ENCODE results near the gene NXPH4.

The NXPH4 gene

DNA sequence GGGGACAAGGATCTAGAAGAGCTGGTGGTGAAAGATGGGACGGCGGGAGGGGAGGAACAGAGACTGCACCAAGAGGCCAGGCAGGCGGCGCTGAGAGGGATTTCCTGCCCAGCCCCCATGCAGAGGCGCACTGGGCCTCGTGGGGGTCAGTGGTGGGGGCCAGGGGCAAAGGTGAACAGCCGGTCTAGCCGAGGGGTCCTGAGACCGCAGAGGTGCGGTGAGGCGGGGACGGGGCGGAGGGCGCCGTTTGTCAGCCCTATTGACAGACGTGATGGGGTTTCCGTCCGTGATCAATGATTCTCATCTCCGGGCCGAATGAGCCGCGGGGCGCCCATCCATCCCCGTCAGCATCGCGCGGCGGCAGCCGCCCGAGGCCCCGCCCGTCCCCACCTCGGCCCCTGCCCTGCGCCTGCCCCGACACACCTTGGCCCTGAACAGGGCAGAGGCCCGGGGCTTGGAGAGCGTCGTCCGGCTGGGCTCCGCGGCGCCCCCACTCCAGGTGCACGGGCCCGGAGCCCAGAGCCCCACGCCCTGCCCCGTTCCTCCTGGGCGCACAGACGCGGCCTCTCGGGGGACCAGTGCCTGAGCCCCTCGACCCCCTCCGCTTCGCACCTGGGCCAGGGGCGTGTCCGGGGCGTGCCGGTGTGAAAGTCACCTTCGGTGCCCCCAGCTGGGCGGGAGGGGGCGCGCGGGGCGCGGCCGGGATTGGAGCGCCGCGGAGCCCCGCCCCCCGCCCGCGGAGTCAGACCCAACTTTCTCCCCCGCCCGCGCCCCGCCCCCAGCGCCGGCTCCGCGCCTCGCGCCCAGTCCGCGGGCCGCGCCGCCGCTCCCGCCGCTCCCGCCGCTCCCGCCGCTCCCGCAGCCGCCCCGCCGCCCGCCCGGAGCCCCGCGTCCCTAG lies at the start of gene NXPH4:
Gene NXPH4 (plus strand): TSS at position 781 of the 898 bp plus-strand sequence. CDS start 176 bp downstream, outside the sequence.
- H3K4me3 Mint-ChIP-seq: peak within 1 kb of the TSS; percentile 91
- ATAC-seq (ENCODE audit: low read depth) (peak; percentile 65), DNase-seq (ENCODE audit: low spot score in 2 of 2) (peak; percentile 61 to 66)
- peaks cover 34% of the 10 kb centered on the region for H3K27me3 Mint-ChIP-seq
- H3K9me3 Mint-ChIP-seq: no peaks in the 10 kb centered on the region
- H3K4me1 Mint-ChIP-seq: peaks cover 58% of the 10 kb centered on the region
- H3K36me3 Mint-ChIP-seq: peaks cover 10% of the 10 kb centered on the region
- H3K27ac Mint-ChIP-seq: peak within 1 kb of the TSS; percentile 93

- DNase-seq (ENCODE audit: low spot score in 2 of 2): no peak
- Mint-ChIP-seq H3K36me3 (peaks cover 4% of the 10 kb centered on the region), H3K27ac (no peak overlapping the region)
Measured at GRCh38 chr12:57166971-57167371, 49.6 kb upstream of the NXPH4 start.

DNA sequence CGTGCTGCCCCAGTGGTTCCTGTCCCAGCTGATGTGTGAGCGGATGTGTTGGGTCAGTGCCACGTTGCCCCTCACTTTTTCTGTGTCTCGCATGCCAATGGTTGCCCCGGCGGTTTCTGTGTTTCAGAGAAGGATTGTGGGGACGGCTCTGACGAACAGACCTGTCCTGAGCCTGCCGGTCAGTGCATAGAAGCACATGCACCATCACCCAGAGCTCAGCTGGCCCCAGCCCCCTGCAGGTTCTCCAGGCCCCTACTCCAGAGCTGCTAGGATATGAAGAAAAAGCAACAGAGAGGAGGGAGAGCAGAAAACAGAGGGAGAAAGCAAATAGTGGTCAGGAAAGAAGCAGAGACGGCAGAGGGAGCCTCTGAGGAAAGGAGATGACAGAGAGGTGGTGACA lies 48.5 kb upstream of the NXPH4 start:
- H3K27me3 Mint-ChIP-seq: peaks cover 2% of the 10 kb centered on the region
- H3K36me3 Mint-ChIP-seq: no peaks in the 10 kb centered on the region
- ATAC-seq (ENCODE audit: low read depth) (no peak), DNase-seq (ENCODE audit: low spot score in 2 of 2) (no peak)
- H3K4me3 Mint-ChIP-seq: no peak overlapping the region
- no peaks in the 10 kb centered on the region for H3K9me3 Mint-ChIP-seq
- H3K27ac Mint-ChIP-seq: no peak overlapping the region
- H3K4me1 Mint-ChIP-seq: no peaks in the 10 kb centered on the region

More at GRCh38 chr12:57166971-57167371, 49.6 kb upstream of the NXPH4 start:
- ATAC-seq (ENCODE audit: low read depth): no peak
- Mint-ChIP-seq H3K27me3 (peaks cover 6% of the 10 kb centered on the region), H3K4me1 (peaks cover 3% of the 10 kb centered on the region), H3K9me3 (no peaks in the 10 kb centered on the region), H3K4me3 (no peak overlapping the region)

GRCh38 chr12:57169046-57169795 lies 47.4 kb upstream of the NXPH4 start:
- DNase-seq (ENCODE audit: low spot score in 2 of 2) (no peak), ATAC-seq (ENCODE audit: low read depth) (no peak)
- H3K27me3 Mint-ChIP-seq: peaks cover 5% of the 10 kb centered on the region
- no peaks in the 10 kb centered on the region for H3K4me1 Mint-ChIP-seq
- no peak overlapping the region for H3K27ac Mint-ChIP-seq
- no peak overlapping the region for H3K4me3 Mint-ChIP-seq
- H3K36me3 Mint-ChIP-seq: no peaks in the 10 kb centered on the region
- H3K9me3 Mint-ChIP-seq: no peaks in the 10 kb centered on the region

GRCh38 chr12:57169969-57170368 lies 46.6 kb upstream of the NXPH4 start:
- Mint-ChIP-seq H3K4me1 (no peaks in the 10 kb centered on the region), H3K36me3 (no peaks in the 10 kb centered on the region), H3K27me3 (peaks cover 3% of the 10 kb centered on the region), H3K4me3 (no peak overlapping the region), H3K9me3 (no peaks in the 10 kb centered on the region), H3K27ac (no peak overlapping the region)
- DNase-seq (ENCODE audit: low spot score in 2 of 2): no peak
- ATAC-seq (ENCODE audit: low read depth): no peak

DNA sequence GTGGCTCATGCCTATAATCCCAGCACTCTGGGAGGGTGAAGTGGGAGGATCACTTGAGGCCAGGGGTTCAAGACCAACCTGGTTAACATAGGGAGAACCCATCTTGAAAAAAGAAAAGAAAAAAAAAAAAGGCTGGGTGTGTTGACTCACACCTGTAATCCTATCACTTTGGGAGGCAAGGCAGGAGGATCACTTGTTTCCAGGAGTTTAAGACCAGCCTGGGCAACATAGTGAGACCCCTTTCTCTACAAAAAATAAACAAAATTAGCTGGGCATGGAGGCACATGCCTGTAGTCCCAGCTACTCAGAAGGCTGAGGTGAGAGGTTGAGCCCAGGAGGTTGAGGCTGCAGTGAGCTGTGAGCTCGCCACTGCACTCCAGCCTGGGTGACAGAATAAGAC lies 46.2 kb upstream of the NXPH4 start:
- Mint-ChIP-seq H3K4me1 (no peaks in the 10 kb centered on the region), H3K9me3 (no peaks in the 10 kb centered on the region), H3K4me3 (no peak overlapping the region), H3K27me3 (peaks cover 3% of the 10 kb centered on the region), H3K27ac (no peak overlapping the region), H3K36me3 (no peaks in the 10 kb centered on the region)
- DNase-seq (ENCODE audit: low spot score in 2 of 2) (no peak), ATAC-seq (ENCODE audit: low read depth) (no peak)

- H3K9me3 Mint-ChIP-seq: no peaks in the 10 kb centered on the region
- peaks cover 4% of the 10 kb centered on the region for H3K27me3 Mint-ChIP-seq
- H3K4me3 Mint-ChIP-seq: no peak overlapping the region
- no peak for ATAC-seq (ENCODE audit: low read depth)
- H3K27ac Mint-ChIP-seq: no peak overlapping the region
- no peak for DNase-seq (ENCODE audit: low spot score in 2 of 2)
- H3K4me1 Mint-ChIP-seq: no peaks in the 10 kb centered on the region
- H3K36me3 Mint-ChIP-seq: no peaks in the 10 kb centered on the region
Measured at GRCh38 chr12:57170927-57171326, 45.7 kb upstream of the NXPH4 start.

DNA sequence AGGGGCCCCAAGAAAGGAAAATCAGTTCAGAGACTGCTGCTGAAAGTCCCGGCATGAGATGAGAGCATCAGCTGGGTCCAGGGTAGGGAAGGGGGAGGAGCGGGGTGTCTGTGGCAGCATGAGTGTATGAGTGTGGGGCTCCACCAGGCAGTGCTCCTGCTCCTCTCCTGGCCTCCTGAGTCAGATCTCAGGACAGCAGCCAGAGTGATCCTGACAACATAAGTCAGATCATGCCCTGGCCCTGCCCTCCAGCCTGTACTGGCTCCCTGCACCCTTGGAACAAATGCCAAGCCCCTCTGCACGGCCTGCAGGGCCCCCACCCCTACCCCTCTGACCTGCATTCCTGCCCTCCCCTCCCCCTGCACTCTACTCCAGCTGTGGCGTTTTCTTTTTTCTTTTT lies 44.9 kb upstream of the NXPH4 start:
- ATAC-seq (ENCODE audit: low read depth) (no peak), DNase-seq (ENCODE audit: low spot score in 2 of 2) (no peak)
- H3K4me1 Mint-ChIP-seq: no peaks in the 10 kb centered on the region
- H3K27ac Mint-ChIP-seq: no peak overlapping the region
- no peaks in the 10 kb centered on the region for H3K9me3 Mint-ChIP-seq
- no peaks in the 10 kb centered on the region for H3K36me3 Mint-ChIP-seq
- peaks cover 4% of the 10 kb centered on the region for H3K27me3 Mint-ChIP-seq
- H3K4me3 Mint-ChIP-seq: no peak overlapping the region

DNA sequence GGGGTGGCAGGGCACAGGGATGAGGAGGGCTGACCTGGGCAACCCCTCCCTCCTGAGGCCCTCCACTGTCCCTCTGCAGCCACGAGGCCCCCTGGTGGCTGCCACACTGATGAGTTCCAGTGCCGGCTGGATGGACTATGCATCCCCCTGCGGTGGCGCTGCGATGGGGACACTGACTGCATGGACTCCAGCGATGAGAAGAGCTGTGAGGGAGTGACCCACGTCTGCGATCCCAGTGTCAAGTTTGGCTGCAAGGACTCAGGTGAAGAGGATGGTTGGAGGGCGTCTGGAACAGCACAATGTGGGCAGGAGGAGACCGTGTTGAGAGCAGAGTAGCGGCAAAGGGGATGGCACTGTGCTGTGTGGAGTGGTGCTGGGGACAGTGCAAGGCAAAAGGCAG lies 43.5 kb upstream of the NXPH4 start:
- Mint-ChIP-seq H3K9me3 (no peaks in the 10 kb centered on the region), H3K27me3 (peaks cover 5% of the 10 kb centered on the region)

DNA sequence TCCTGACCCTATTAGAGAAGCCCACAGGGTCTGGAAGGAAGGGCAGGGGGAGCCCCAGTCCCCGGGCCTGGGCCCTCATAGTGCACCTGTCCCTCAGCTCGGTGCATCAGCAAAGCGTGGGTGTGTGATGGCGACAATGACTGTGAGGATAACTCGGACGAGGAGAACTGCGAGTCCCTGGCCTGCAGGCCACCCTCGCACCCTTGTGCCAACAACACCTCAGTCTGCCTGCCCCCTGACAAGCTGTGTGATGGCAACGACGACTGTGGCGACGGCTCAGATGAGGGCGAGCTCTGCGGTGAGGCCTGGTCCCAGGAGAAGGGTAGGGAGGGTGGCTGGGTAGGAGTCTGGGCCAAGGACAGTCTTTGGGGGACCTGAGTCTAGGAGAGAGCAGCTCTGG lies 42.9 kb upstream of the NXPH4 start:
- no peak for DNase-seq (ENCODE audit: low spot score in 2 of 2)
- peaks cover 8% of the 10 kb centered on the region for H3K27me3 Mint-ChIP-seq
- no peaks in the 10 kb centered on the region for H3K4me1 Mint-ChIP-seq
- no peaks in the 10 kb centered on the region for H3K9me3 Mint-ChIP-seq
- no peaks in the 10 kb centered on the region for H3K36me3 Mint-ChIP-seq
- H3K27ac Mint-ChIP-seq: no peak overlapping the region
- H3K4me3 Mint-ChIP-seq: no peak overlapping the region
- no peak for ATAC-seq (ENCODE audit: low read depth)

More for the DNA sequence above, 43.5 kb upstream of the NXPH4 start:
- no peaks in the 10 kb centered on the region for H3K4me1 Mint-ChIP-seq
- DNase-seq (ENCODE audit: low spot score in 2 of 2) (no peak), ATAC-seq (ENCODE audit: low read depth) (no peak)
- H3K36me3 Mint-ChIP-seq: no peaks in the 10 kb centered on the region
- H3K27ac Mint-ChIP-seq: no peak overlapping the region
- H3K4me3 Mint-ChIP-seq: no peak overlapping the region

GRCh38 chr12:57175428-57176138 lies 41.0 kb upstream of the NXPH4 start:
- Mint-ChIP-seq H3K27ac (no peak overlapping the region), H3K4me3 (no peak overlapping the region), H3K27me3 (peaks cover 10% of the 10 kb centered on the region), H3K36me3 (no peaks in the 10 kb centered on the region), H3K9me3 (no peaks in the 10 kb centered on the region), H3K4me1 (no peaks in the 10 kb centered on the region)
- DNase-seq (ENCODE audit: low spot score in 2 of 2) (no peak), ATAC-seq (ENCODE audit: low read depth) (no peak)

DNA sequence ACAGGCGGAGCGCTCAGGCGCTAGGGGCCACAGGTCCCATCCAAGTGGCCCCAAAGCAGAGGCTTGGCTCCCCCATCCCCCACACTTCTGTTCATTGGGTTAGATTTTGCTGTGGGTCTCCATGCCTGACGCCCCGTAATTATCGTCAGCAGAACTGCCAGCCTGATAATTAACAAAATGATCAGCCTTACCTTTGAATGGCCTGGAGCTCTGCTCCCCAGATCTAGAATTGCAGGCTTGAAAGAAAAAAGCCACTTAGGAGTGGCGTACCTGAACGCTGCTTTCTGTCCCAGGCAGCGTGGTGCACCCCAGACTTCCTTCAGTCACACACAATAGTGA lies 40.5 kb upstream of the NXPH4 start:
- no peak for ATAC-seq (ENCODE audit: low read depth)
- DNase-seq (ENCODE audit: low spot score in 2 of 2): no peak
- Mint-ChIP-seq H3K4me1 (no peaks in the 10 kb centered on the region), H3K36me3 (no peaks in the 10 kb centered on the region), H3K27ac (no peak overlapping the region), H3K4me3 (no peak overlapping the region), H3K9me3 (no peaks in the 10 kb centered on the region), H3K27me3 (peaks cover 10% of the 10 kb centered on the region)

DNA sequence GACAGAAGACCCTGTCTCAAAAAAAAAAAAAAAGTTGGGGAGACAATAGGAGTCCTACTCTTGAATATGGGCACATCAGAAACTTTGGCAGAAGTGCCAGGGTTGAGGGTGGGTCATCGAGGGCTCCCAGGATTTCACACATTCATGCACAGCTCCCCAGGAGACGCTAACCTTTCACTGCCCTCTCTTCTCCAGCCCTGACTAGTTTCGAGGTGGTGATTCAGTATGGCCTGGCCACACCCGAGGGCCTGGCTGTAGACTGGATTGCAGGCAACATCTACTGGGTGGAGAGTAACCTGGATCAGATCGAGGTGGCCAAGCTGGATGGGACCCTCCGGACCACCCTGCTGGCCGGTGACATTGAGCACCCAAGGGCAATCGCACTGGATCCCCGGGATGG lies 39.7 kb upstream of the NXPH4 start:
- peaks cover 10% of the 10 kb centered on the region for H3K27me3 Mint-ChIP-seq

GRCh38 chr12:57177354-57177753 lies 39.2 kb upstream of the NXPH4 start:
- Mint-ChIP-seq H3K9me3 (no peaks in the 10 kb centered on the region), H3K27me3 (peaks cover 10% of the 10 kb centered on the region), H3K27ac (no peak overlapping the region), H3K4me3 (no peak overlapping the region), H3K36me3 (no peaks in the 10 kb centered on the region), H3K4me1 (no peaks in the 10 kb centered on the region)
- DNase-seq (ENCODE audit: low spot score in 2 of 2) (no peak), ATAC-seq (ENCODE audit: low read depth) (no peak)

More for the DNA sequence above, 39.7 kb upstream of the NXPH4 start:
- no peaks in the 10 kb centered on the region for H3K36me3 Mint-ChIP-seq
- DNase-seq (ENCODE audit: low spot score in 2 of 2) (no peak), ATAC-seq (ENCODE audit: low read depth) (no peak)
- H3K4me1 Mint-ChIP-seq: no peaks in the 10 kb centered on the region
- no peaks in the 10 kb centered on the region for H3K9me3 Mint-ChIP-seq
- H3K4me3 Mint-ChIP-seq: no peak overlapping the region
- H3K27ac Mint-ChIP-seq: no peak overlapping the region

Data from memory B cell (primary cell).